GM23248 (cell line): ENCODE results near the gene SETD2.

Source experiments
- EZH2 ChIP-seq: fragments of 200-600 bp; sonication (generic); IDR thresholded peaks from 2 replicates; pipeline ENCODE4 v1.6.1; 2018; ENCODE audit warnings: antibody characterized with exemption, mild to moderate bottlenecking; ENCODE audit not compliant: insufficient read depth, poor library complexity, severe bottlenecking
- EZH2phosphoT487 ChIP-seq: fragments of 200-600 bp; sonication (generic); IDR thresholded peaks from 2 replicates; pipeline ENCODE4 v1.6.1; 2018; ENCODE audit warnings: antibody characterized with exemption, moderate library complexity, mild to moderate bottlenecking, low read depth; ENCODE audit not compliant: insufficient read depth

GRCh38 chr3:47047069-47047468, 116.8 kb downstream of the SETD2 start:
- TF ChIP-seq EZH2phosphoT487 (no peak), EZH2 (no peak)
